ENCODE measurements around the gene PUS1. TPM values are rescaled to one million over a fixed set of nuclear protein-coding genes. Genes with fewer than 3 reads are reported as not detected.
"Not testable (repeated sequence)": the region's sequence is repeated elsewhere in the genome, so short reads cannot be mapped to it uniquely, and the experiment has no call there.

The PUS1 gene
- total RNA-seq, 1 donor from 2014 or later = 92.1 TPM

- Mint-ChIP-seq H3K27ac (no peak overlapping the region), H3K4me1 (ENCODE audit: low read depth) (peaks cover 10% of the 10 kb centered on the region), H3K27me3 (ENCODE audit: insufficient read depth) (no peaks in the 10 kb centered on the region), H3K4me3 (no peak overlapping the region), H3K9me3 (no peaks in the 10 kb centered on the region), H3K36me3 (ENCODE audit: low read depth) (peaks cover 31% of the 10 kb centered on the region)
- intact Hi-C loops (cut with micrococcal nuclease) = no loop called here
- DNase-seq (ENCODE audit: low spot score) = no peak
Measured at GRCh38 chr12:131982041-131982440, 53.0 kb downstream of the PUS1 start.

- intact Hi-C loops (cut with micrococcal nuclease) = no loop called here
- Mint-ChIP-seq H3K4me3 (no peak overlapping the region), H3K27ac (no peak overlapping the region), H3K27me3 (ENCODE audit: insufficient read depth) (no peaks in the 10 kb centered on the region), H3K36me3 (ENCODE audit: low read depth) (peaks cover 32% of the 10 kb centered on the region), H3K9me3 (no peaks in the 10 kb centered on the region), H3K4me1 (ENCODE audit: low read depth) (peaks cover 4% of the 10 kb centered on the region)
- no peak for DNase-seq (ENCODE audit: low spot score)
Measured at GRCh38 chr12:131983026-131983425, 54.0 kb downstream of the PUS1 start.

GRCh38 chr12:131983554-131983953, 54.5 kb downstream of the PUS1 start:
- Mint-ChIP-seq H3K9me3 (no peaks in the 10 kb centered on the region), H3K36me3 (ENCODE audit: low read depth) (peaks cover 32% of the 10 kb centered on the region), H3K27me3 (ENCODE audit: insufficient read depth) (no peaks in the 10 kb centered on the region), H3K4me1 (ENCODE audit: low read depth) (no peaks in the 10 kb centered on the region), H3K4me3 (no peak overlapping the region), H3K27ac (no peak overlapping the region)
- DNase-seq (ENCODE audit: low spot score) = no peak
- intact Hi-C loops (cut with micrococcal nuclease) = no loop called here

GRCh38 chr12:131984334-131984733, 55.3 kb downstream of the PUS1 start:
- no peaks in the 10 kb centered on the region for H3K27me3 Mint-ChIP-seq (ENCODE audit: insufficient read depth)
- H3K9me3 Mint-ChIP-seq = no peaks in the 10 kb centered on the region
- no peak overlapping the region for H3K4me3 Mint-ChIP-seq
- intact Hi-C loops (cut with micrococcal nuclease) = no loop called here
- no peaks in the 10 kb centered on the region for H3K4me1 Mint-ChIP-seq (ENCODE audit: low read depth)
- DNase-seq (ENCODE audit: low spot score) = no peak
- peaks cover 35% of the 10 kb centered on the region for H3K36me3 Mint-ChIP-seq (ENCODE audit: low read depth)
- no peak overlapping the region for H3K27ac Mint-ChIP-seq

GRCh38 chr12:131985510-131985875, 56.4 kb downstream of the PUS1 start:
- H3K9me3 Mint-ChIP-seq; H3K27ac Mint-ChIP-seq; H3K27me3 Mint-ChIP-seq (ENCODE audit: insufficient read depth); H3K4me3 Mint-ChIP-seq; H3K4me1 Mint-ChIP-seq (ENCODE audit: low read depth); DNase-seq (ENCODE audit: low spot score); intact Hi-C loops (cut with micrococcal nuclease): not testable (repeated sequence)
- peaks cover 39% of the 10 kb centered on the region for H3K36me3 Mint-ChIP-seq (ENCODE audit: low read depth)

GRCh38 chr12:131986361-131986760, 57.3 kb downstream of the PUS1 start:
- intact Hi-C loops (cut with micrococcal nuclease) = no loop called here
- no peak for DNase-seq (ENCODE audit: low spot score)
- Mint-ChIP-seq H3K4me3 (no peak overlapping the region), H3K36me3 (ENCODE audit: low read depth) (peaks cover 41% of the 10 kb centered on the region), H3K27me3 (ENCODE audit: insufficient read depth) (no peaks in the 10 kb centered on the region), H3K9me3 (no peaks in the 10 kb centered on the region), H3K27ac (no peak overlapping the region), H3K4me1 (ENCODE audit: low read depth) (no peaks in the 10 kb centered on the region)

- intact Hi-C loops (cut with micrococcal nuclease) = no loop called here
- Mint-ChIP-seq H3K27me3 (ENCODE audit: insufficient read depth) (no peaks in the 10 kb centered on the region), H3K36me3 (ENCODE audit: low read depth) (peaks cover 40% of the 10 kb centered on the region), H3K27ac (no peak overlapping the region), H3K4me3 (no peak overlapping the region), H3K4me1 (ENCODE audit: low read depth) (no peaks in the 10 kb centered on the region), H3K9me3 (no peaks in the 10 kb centered on the region)
- no peak for DNase-seq (ENCODE audit: low spot score)
Measured at GRCh38 chr12:131986910-131987309, 57.8 kb downstream of the PUS1 start.

GRCh38 chr12:131987552-131987951, 58.5 kb downstream of the PUS1 start:
- Mint-ChIP-seq H3K9me3 (no peaks in the 10 kb centered on the region), H3K4me1 (ENCODE audit: low read depth) (no peaks in the 10 kb centered on the region), H3K4me3 (no peak overlapping the region), H3K27ac (no peak overlapping the region), H3K27me3 (ENCODE audit: insufficient read depth) (no peaks in the 10 kb centered on the region), H3K36me3 (ENCODE audit: low read depth) (peaks cover 39% of the 10 kb centered on the region)
- intact Hi-C loops (cut with micrococcal nuclease) = no loop called here
- DNase-seq (ENCODE audit: low spot score) = no peak

GRCh38 chr12:131988054-131988796, 59.1 kb downstream of the PUS1 start:
- Mint-ChIP-seq H3K9me3 (no peaks in the 10 kb centered on the region), H3K4me1 (ENCODE audit: low read depth) (no peaks in the 10 kb centered on the region), H3K36me3 (ENCODE audit: low read depth) (peaks cover 41% of the 10 kb centered on the region), H3K27ac (no peak overlapping the region), H3K27me3 (ENCODE audit: insufficient read depth) (no peaks in the 10 kb centered on the region), H3K4me3 (no peak overlapping the region)
- no peak for DNase-seq (ENCODE audit: low spot score)
- intact Hi-C loops (cut with micrococcal nuclease) = no loop called here

GRCh38 chr12:131989021-131989420, 59.9 kb downstream of the PUS1 start:
- no peak for DNase-seq (ENCODE audit: low spot score)
- H3K4me1 Mint-ChIP-seq (ENCODE audit: low read depth) = no peaks in the 10 kb centered on the region
- no peaks in the 10 kb centered on the region for H3K27me3 Mint-ChIP-seq (ENCODE audit: insufficient read depth)
- peaks cover 47% of the 10 kb centered on the region for H3K36me3 Mint-ChIP-seq (ENCODE audit: low read depth)
- no peak overlapping the region for H3K4me3 Mint-ChIP-seq
- no peaks in the 10 kb centered on the region for H3K9me3 Mint-ChIP-seq
- intact Hi-C loops (cut with micrococcal nuclease) = no loop called here
- no peak overlapping the region for H3K27ac Mint-ChIP-seq

GRCh38 chr12:131990066-131990979, 61.2 kb downstream of the PUS1 start:
- no peak for DNase-seq (ENCODE audit: low spot score)
- Mint-ChIP-seq H3K36me3 (ENCODE audit: low read depth) (peaks cover 58% of the 10 kb centered on the region), H3K4me3 (no peak overlapping the region), H3K27ac (no peak overlapping the region), H3K9me3 (no peaks in the 10 kb centered on the region), H3K27me3 (ENCODE audit: insufficient read depth) (no peaks in the 10 kb centered on the region), H3K4me1 (ENCODE audit: low read depth) (no peaks in the 10 kb centered on the region)
- intact Hi-C loops (cut with micrococcal nuclease) = no loop called here

GRCh38 chr12:131990980-131991305, 61.9 kb downstream of the PUS1 start:
- no peaks in the 10 kb centered on the region for H3K27me3 Mint-ChIP-seq (ENCODE audit: insufficient read depth)
- no peak overlapping the region for H3K4me3 Mint-ChIP-seq
- H3K9me3 Mint-ChIP-seq = no peaks in the 10 kb centered on the region
- no peak overlapping the region for H3K27ac Mint-ChIP-seq
- H3K36me3 Mint-ChIP-seq (ENCODE audit: low read depth) = peaks cover 58% of the 10 kb centered on the region
- DNase-seq (ENCODE audit: low spot score) = no peak
- intact Hi-C loops (cut with micrococcal nuclease) = no loop called here
- no peaks in the 10 kb centered on the region for H3K4me1 Mint-ChIP-seq (ENCODE audit: low read depth)

- no peaks in the 10 kb centered on the region for H3K9me3 Mint-ChIP-seq
- H3K27ac Mint-ChIP-seq = no peak overlapping the region
- intact Hi-C loops (cut with micrococcal nuclease) = no loop called here
- no peak overlapping the region for H3K4me3 Mint-ChIP-seq
- peaks cover 53% of the 10 kb centered on the region for H3K36me3 Mint-ChIP-seq (ENCODE audit: low read depth)
- no peaks in the 10 kb centered on the region for H3K4me1 Mint-ChIP-seq (ENCODE audit: low read depth)
- no peak for DNase-seq (ENCODE audit: low spot score)
- H3K27me3 Mint-ChIP-seq (ENCODE audit: insufficient read depth) = no peaks in the 10 kb centered on the region
Measured at GRCh38 chr12:131991816-131992430, 62.8 kb downstream of the PUS1 start.
